Keratinocyte (primary cell): Measurements from ENCODE around the gene SEPHS1.

Experiments
- EZH2 ChIP-seq: IDR thresholded peaks from one replicate; pipeline ENCODE4 v1.6.1; 2012; ENCODE audit warnings: inconsistent platforms, mild to moderate bottlenecking, low read length, moderate library complexity
- TF ChIP-seq, protein P1 (sequence below), 3 experiments: IDR thresholded peaks in 1 of 3; conservative IDR thresholded peaks in 1 of 3; optimal IDR thresholded peaks in 1 of 3; 2 replicates in 2 of 3; 3 replicates in 1 of 3; pipeline versions ENCODE3 to v1.5.1; 2011; ENCODE audit warnings: low read length in 3 of 3, mild to moderate bottlenecking in 3 of 3, moderate library complexity in 2 of 3, control low read depth in 1 of 3, inconsistent platforms in 1 of 3; ENCODE audit not compliant: insufficient read depth in 2 of 3; ENCODE audit errors: extremely low read depth in 1 of 3

DNA sequence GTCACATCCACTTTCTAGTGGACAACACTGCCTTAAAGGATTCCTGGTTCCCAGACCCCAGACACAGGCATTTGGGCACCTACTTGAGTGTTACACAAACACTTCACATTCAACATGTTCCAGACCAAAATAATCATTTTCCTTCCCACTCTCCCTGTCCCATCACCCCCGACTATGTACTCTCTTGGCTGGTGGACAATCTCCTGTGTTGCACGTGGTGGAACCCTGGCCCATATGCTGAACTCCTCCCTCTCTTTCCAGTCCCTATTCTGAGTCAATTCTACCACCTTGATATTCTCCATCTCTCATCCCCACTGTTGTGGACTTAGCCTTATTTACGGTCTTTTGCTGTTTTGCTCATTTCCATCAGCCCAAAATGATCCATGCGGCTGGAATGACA is 8.3 kb upstream of the SEPHS1 start:
- TF ChIP-seq, protein P1, sequence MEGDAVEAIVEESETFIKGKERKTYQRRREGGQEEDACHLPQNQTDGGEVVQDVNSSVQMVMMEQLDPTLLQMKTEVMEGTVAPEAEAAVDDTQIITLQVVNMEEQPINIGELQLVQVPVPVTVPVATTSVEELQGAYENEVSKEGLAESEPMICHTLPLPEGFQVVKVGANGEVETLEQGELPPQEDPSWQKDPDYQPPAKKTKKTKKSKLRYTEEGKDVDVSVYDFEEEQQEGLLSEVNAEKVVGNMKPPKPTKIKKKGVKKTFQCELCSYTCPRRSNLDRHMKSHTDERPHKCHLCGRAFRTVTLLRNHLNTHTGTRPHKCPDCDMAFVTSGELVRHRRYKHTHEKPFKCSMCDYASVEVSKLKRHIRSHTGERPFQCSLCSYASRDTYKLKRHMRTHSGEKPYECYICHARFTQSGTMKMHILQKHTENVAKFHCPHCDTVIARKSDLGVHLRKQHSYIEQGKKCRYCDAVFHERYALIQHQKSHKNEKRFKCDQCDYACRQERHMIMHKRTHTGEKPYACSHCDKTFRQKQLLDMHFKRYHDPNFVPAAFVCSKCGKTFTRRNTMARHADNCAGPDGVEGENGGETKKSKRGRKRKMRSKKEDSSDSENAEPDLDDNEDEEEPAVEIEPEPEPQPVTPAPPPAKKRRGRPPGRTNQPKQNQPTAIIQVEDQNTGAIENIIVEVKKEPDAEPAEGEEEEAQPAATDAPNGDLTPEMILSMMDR (optimal IDR thresholded peaks at IDR 0.05 in 1 of 3, IDR thresholded peaks at IDR 0.05 in 1 of 3, conservative IDR thresholded peaks at IDR 0.05 in 1 of 3; ENCODE audit: extremely low read depth in 1 of 3, insufficient read depth in 2 of 3, low read length in 3 of 3) = no peak
- no peak for TF ChIP-seq EZH2
